Testis (tissue), 5 donors: ENCODE measurements around the gene WDR44. TPM values are rescaled to one million over a fixed set of nuclear protein-coding genes. Genes with fewer than 3 reads are reported as not detected.
A peak's percentile ranks its signal among the peaks of the same experiment; 100 is the strongest.
"Not testable (repeated sequence)": the region's sequence is repeated elsewhere in the genome, so short reads cannot be mapped to it uniquely, and the experiment has no call there.

ENCODE experiments used
- DNase-seq: peaks from one replicate; pipeline ENCODE4 v3.0.0-alpha.2; 2019
- H3K27ac ChIP-seq, 2 donors: fragments of 200-600 bp; sonication (generic); one replicate each; pipeline ENCODE4 v1.5.1; 2019
- H3K27me3 ChIP-seq: fragments of 200-600 bp; sonication (generic); one replicate; pipeline ENCODE4 v1.5.1; 2019
- H3K36me3 ChIP-seq: fragments of 200-600 bp; sonication (generic); one replicate; pipeline ENCODE4 v1.5.1; 2017; ENCODE audit warnings: low read depth; ENCODE audit errors: missing control alignments
- H3K4me1 ChIP-seq: fragments of 200-600 bp; sonication (generic); one replicate; pipeline ENCODE4 v1.5.1; 2019
- H3K4me3 ChIP-seq, 2 donors: fragments of 200-600 bp; sonication (generic); one replicate each; pipeline ENCODE4 v1.5.1; 2017 to 2019
- H3K9me3 ChIP-seq: fragments of 200-600 bp; sonication (generic); one replicate; pipeline ENCODE4 v1.5.1; 2017
- POLR2A ChIP-seq: fragments of 450-650 bp; IDR thresholded peaks from one replicate; pipeline ENCODE4 v1.6.1; 2017; ENCODE audit warnings: antibody characterized with exemption, mild to moderate bottlenecking, moderate library complexity
- WGBS, 2 donors: methylation state at CpG; one replicate each; pipeline ENCODE4 v1.1.5; 2018; 5-methylcytosine and 5-hydroxymethylcytosine counted together
- intact Hi-C: fragments of 100-400 bp; cut with DNase I; formaldehyde crosslinking; loops from one replicate; pipeline ENCODE4 v1.15.1; 2023; ENCODE audit warnings: low total_unique reads
- long read RNA-seq, 2 donors: transcript quantifications; one replicate each; lab custom pipeline, GENCODE V29; 2026
- polyA plus RNA-seq: library from polyadenylated mRNA; stranded (reverse); fragments of 350-450 nt; fragmentation: Illumina TruSeq; extraction: RNeasy Lipid Tissue Mini Kit (QIAGEN cat#74804); gene quantifications from one replicate; pipeline ENCODE4 v1.2.3, GENCODE V29; 2014; ENCODE audit warnings: low read depth, low replicate concordance; ENCODE audit not compliant: insufficient read depth
- total RNA-seq, 2 donors: library from RNA; depleted of rRNA; stranded (reverse); fragments of >200 nt; gene quantifications; one replicate each; pipeline ENCODE4 v1.2.3, GENCODE V29; 2016
- TF ChIP-seq, protein P1 (sequence below), 3 experiments: fragments of 450-650 bp in 2 of 3; fragments of 200-600 bp in 1 of 3; sonication (generic) in 1 of 3; IDR thresholded peaks; one replicate each; pipeline ENCODE4 v1.5.1; 2016 to 2019; ENCODE audit warnings: antibody characterized with exemption in 3 of 3, mild to moderate bottlenecking in 2 of 3, moderate library complexity in 1 of 3

Gene WDR44, protein sequence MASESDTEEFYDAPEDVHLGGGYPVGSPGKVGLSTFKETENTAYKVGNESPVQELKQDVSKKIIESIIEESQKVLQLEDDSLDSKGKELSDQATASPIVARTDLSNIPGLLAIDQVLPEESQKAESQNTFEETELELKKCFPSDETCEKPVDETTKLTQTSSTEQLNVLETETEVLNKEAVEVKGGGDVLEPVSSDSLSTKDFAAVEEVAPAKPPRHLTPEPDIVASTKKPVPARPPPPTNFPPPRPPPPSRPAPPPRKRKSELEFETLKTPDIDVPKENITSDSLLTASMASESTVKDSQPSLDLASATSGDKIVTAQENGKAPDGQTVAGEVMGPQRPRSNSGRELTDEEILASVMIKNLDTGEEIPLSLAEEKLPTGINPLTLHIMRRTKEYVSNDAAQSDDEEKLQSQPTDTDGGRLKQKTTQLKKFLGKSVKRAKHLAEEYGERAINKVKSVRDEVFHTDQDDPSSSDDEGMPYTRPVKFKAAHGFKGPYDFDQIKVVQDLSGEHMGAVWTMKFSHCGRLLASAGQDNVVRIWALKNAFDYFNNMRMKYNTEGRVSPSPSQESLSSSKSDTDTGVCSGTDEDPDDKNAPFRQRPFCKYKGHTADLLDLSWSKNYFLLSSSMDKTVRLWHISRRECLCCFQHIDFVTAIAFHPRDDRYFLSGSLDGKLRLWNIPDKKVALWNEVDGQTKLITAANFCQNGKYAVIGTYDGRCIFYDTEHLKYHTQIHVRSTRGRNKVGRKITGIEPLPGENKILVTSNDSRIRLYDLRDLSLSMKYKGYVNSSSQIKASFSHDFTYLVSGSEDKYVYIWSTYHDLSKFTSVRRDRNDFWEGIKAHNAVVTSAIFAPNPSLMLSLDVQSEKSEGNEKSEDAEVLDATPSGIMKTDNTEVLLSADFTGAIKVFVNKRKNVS
- 10 to 100 TPM; 25.0 to 26.8 TPM for total RNA-seq
- 13.1 TPM for polyA plus RNA-seq
- long read RNA-seq, donor 1, full-length matches to known transcripts, result 2 of 2 reads
- long read RNA-seq, donor 1, partial matches to known transcripts, result 0 of 2 reads
- long read RNA-seq, donor 1, other reads (novel, unspliced or antisense), result 0 of 2 reads
- long read RNA-seq, donor 2, full-length matches to known transcripts, result 3 of 3 reads
- long read RNA-seq, donor 2, partial matches to known transcripts, result 0 of 3 reads
- long read RNA-seq, donor 2, other reads (novel, unspliced or antisense), result 0 of 3 reads

DNA sequence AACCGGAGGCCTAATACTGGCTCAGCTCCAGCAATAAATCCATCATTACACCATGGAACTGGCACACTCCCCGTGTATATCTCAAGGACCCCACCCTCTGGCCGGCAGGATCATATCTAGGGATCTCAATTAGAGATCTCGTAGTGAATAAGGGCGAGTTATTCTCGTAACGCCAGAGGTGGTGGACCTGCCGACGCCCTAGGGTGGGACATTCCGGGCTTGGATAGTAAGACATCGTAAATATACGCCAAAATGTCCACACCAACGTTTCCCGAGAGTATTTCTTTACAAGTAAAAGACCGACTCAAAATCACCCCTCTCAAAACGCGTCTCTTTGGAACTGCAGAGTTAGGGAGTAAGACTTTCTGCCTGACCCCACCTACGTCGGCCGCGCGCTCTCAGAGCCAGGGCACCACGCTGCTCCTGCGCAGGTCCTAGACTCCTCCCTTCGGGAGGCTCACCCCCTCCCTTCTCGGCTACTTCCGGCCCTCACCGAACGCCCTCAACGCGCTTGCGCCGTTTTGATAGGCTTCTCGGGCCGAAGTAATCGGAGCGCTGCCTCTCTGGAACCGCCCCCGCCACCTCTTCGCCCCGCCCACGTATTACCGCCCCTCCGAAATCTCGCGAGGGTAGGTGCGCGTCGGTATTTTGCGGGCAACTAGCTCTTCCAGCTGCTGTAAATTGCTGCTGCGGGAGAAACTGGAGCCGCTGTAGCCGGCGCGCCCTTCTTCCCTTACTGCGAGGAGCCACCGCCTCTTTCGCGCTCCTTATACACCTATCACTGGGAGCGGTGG is at the start of gene WDR44:
TSS of gene WDR44 (plus strand) at position 643 of the 794 bp plus-strand sequence. CDS start 398 bp downstream, outside the sequence.
- Histone ChIP-seq H3K9me3 (no peaks in the 10 kb centered on the region), H3K27ac (peak within 1 kb of the TSS; percentile 89 to 92), H3K4me3 (peak within 1 kb of the TSS; percentile 67 to 88), H3K36me3 (no peaks in the 10 kb centered on the region), H3K4me1 (peaks cover 12% of the 10 kb centered on the region), H3K27me3 (no peaks in the 10 kb centered on the region)
- intact Hi-C loops, result no loop called here
- WGBS, 2 donors, result 0 to 3% methylated on average over 6 to 52 of the region's 60 CpGs
- peak; percentile 93 for DNase-seq
- TF ChIP-seq, protein P1, sequence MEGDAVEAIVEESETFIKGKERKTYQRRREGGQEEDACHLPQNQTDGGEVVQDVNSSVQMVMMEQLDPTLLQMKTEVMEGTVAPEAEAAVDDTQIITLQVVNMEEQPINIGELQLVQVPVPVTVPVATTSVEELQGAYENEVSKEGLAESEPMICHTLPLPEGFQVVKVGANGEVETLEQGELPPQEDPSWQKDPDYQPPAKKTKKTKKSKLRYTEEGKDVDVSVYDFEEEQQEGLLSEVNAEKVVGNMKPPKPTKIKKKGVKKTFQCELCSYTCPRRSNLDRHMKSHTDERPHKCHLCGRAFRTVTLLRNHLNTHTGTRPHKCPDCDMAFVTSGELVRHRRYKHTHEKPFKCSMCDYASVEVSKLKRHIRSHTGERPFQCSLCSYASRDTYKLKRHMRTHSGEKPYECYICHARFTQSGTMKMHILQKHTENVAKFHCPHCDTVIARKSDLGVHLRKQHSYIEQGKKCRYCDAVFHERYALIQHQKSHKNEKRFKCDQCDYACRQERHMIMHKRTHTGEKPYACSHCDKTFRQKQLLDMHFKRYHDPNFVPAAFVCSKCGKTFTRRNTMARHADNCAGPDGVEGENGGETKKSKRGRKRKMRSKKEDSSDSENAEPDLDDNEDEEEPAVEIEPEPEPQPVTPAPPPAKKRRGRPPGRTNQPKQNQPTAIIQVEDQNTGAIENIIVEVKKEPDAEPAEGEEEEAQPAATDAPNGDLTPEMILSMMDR (IDR thresholded peaks at IDR 0.05), result no peak
- peak; percentile 4 for TF ChIP-seq POLR2A

DNA sequence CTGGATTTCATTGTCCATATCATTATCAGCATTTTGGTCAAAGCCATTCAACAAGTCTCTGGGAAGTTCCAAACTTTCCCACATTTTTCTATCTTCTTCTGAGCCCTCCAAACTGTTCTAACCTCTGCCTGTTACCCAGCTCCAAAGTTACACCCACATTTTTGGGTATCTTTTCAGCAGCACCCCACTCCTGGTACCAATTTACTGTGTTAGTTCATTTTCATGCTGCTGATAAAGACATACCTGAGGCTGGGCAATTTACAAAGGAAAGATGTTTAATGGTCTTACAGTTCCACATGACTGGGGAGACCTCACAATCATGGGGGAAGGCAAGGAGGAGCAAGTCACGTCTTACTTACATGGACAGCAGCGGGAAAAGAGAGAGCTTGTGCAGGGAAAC is 40.1 kb upstream of the WDR44 start:
- WGBS, 2 donors, result 90 to 100% methylated on average over 2 of the region's 2 CpGs
- H3K27ac ChIP-seq, H3K36me3 ChIP-seq, H3K4me1 ChIP-seq, H3K27me3 ChIP-seq, DNase-seq, intact Hi-C loops, H3K9me3 ChIP-seq, H3K4me3 ChIP-seq: not testable (repeated sequence)

DNA sequence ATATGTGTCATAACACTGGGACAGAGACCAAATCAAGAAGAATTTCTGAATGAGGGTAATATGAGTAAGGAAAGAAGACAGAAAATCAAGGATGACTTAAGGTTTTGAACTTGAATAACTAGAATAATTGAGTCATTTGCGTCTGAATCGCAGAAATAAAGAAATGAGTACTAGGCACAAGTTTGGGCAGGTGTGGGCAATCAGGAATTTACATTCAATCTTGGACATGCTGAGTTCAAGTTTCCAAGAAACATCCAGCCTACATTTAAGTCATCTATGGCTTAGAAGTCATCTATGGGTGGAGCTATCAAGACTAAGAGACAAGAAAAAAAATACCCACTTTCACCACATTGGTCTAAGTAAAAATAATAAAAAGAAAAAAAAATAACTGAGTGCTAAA is 30.4 kb upstream of the WDR44 start:
- Histone ChIP-seq H3K27ac (no peak overlapping the region), H3K9me3 (no peaks in the 10 kb centered on the region), H3K36me3 (no peaks in the 10 kb centered on the region), H3K4me1 (no peaks in the 10 kb centered on the region), H3K27me3 (no peaks in the 10 kb centered on the region), H3K4me3 (no peak overlapping the region)
- DNase-seq, result no peak
- no peak for TF ChIP-seq POLR2A
- TF ChIP-seq, protein P1 (IDR thresholded peaks at IDR 0.05), result no peak
- intact Hi-C loops, result no loop called here
- WGBS, 2 donors, result 87% methylated on average over 2 of the region's 2 CpGs

DNA sequence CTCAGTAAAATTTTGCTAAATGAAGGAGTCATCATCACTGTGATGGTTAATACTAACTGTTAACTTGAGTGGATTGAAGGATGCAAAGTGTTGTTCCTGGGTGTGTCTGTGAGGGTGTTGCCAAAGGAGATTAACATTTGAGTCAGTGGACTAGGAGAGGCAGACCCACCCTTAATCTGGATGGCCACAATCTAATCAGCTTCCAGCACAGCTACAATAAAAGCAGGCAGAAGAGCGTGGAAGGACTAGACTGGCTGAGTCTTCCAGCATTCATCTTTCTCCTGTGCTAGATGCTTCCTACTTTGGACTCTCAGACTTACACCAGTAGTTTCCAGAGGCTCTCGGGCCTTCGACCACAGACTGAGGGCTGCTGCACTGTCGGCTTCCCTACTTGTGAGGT is 21.3 kb upstream of the WDR44 start:
- Histone ChIP-seq H3K36me3 (no peaks in the 10 kb centered on the region), H3K4me1 (no peaks in the 10 kb centered on the region), H3K27ac (no peak overlapping the region), H3K4me3 (no peak overlapping the region), H3K9me3 (no peaks in the 10 kb centered on the region), H3K27me3 (no peaks in the 10 kb centered on the region)
- WGBS, 2 donors, result 89 to 90% methylated on average over 3 to 4 of the region's 4 CpGs
- intact Hi-C loops, result no loop called here
- no peak for DNase-seq
- TF ChIP-seq POLR2A, result no peak
- TF ChIP-seq, protein P1 (IDR thresholded peaks at IDR 0.05), result no peak
